Liver (tissue), 3 donors: ENCODE results near the gene EFCAB14.

Experiments used
- CTCF ChIP-seq: fragments of 150-350 bp; IDR thresholded peaks from 2 replicates; pipeline ENCODE4 v1.5.1; 2017; ENCODE audit warnings: improper control_type of control experiment, low read depth, low read length; ENCODE audit not compliant: missing input control
- GABPA ChIP-seq, 2 donors: IDR thresholded peaks in 1 of 2; conservative IDR thresholded peaks in 1 of 2; 2 replicates each; pipeline ENCODE4 v1.6.1; 2016; ENCODE audit warnings: antibody characterized with exemption in 2 of 2, mild to moderate bottlenecking in 1 of 2, moderate library complexity in 1 of 2
- JUND ChIP-seq, 2 donors: IDR thresholded peaks; 2 replicates each; pipeline ENCODE4 v1.6.1; 2016; ENCODE audit warnings: antibody characterized with exemption in 2 of 2
- RAD21 ChIP-seq, 2 donors: IDR thresholded peaks; 2 replicates each; pipeline ENCODE4 v1.6.1; 2016; ENCODE audit warnings: antibody characterized with exemption in 2 of 2, mild to moderate bottlenecking in 2 of 2
- SP1 ChIP-seq: IDR thresholded peaks from 2 replicates; pipeline ENCODE4 v1.6.1; 2018; ENCODE audit warnings: antibody characterized with exemption, mild to moderate bottlenecking
- TAF1 ChIP-seq: conservative IDR thresholded peaks from 2 replicates; pipeline ENCODE4 v1.6.1; 2016; ENCODE audit warnings: antibody characterized with exemption, mild to moderate bottlenecking
- ZBTB33 ChIP-seq: IDR thresholded peaks from 2 replicates; pipeline ENCODE4 v1.6.1; 2016; ENCODE audit warnings: antibody characterized with exemption
- TF ChIP-seq, protein P1 (sequence below): IDR thresholded peaks from 2 replicates; pipeline ENCODE4 v1.6.1; 2016; ENCODE audit warnings: antibody characterized with exemption, mild to moderate bottlenecking
- donor health status: healthy.
- donor health status: healthy.

- TF ChIP-seq CTCF (no peak), SP1 (no peak), GABPA (IDR thresholded peaks at IDR 0.05 in 1 of 2, conservative IDR thresholded peaks at IDR 0.05 in 1 of 2) (no peak), JUND (IDR thresholded peaks at IDR 0.05) (no peak), ZBTB33 (no peak), RAD21 (IDR thresholded peaks at IDR 0.05) (no peak), TAF1 (no peak)
- TF ChIP-seq, protein P1, sequence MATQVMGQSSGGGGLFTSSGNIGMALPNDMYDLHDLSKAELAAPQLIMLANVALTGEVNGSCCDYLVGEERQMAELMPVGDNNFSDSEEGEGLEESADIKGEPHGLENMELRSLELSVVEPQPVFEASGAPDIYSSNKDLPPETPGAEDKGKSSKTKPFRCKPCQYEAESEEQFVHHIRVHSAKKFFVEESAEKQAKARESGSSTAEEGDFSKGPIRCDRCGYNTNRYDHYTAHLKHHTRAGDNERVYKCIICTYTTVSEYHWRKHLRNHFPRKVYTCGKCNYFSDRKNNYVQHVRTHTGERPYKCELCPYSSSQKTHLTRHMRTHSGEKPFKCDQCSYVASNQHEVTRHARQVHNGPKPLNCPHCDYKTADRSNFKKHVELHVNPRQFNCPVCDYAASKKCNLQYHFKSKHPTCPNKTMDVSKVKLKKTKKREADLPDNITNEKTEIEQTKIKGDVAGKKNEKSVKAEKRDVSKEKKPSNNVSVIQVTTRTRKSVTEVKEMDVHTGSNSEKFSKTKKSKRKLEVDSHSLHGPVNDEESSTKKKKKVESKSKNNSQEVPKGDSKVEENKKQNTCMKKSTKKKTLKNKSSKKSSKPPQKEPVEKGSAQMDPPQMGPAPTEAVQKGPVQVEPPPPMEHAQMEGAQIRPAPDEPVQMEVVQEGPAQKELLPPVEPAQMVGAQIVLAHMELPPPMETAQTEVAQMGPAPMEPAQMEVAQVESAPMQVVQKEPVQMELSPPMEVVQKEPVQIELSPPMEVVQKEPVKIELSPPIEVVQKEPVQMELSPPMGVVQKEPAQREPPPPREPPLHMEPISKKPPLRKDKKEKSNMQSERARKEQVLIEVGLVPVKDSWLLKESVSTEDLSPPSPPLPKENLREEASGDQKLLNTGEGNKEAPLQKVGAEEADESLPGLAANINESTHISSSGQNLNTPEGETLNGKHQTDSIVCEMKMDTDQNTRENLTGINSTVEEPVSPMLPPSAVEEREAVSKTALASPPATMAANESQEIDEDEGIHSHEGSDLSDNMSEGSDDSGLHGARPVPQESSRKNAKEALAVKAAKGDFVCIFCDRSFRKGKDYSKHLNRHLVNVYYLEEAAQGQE = no peak
These were observed 68.4 kb downstream of the EFCAB14 start for GRCh38 chr1:46650491-46650890.
